SK-N-SH (cell line): ENCODE measurements around the gene PSD2. TPM values are rescaled to one million over a fixed set of nuclear protein-coding genes. Genes with fewer than 3 reads are reported as not detected.

Experiments used
- CTCF ChIA-PET: fragments of 300-600, 350-600 bp; formaldehyde crosslinking; extraction: SDS; loops from one replicate; lab custom pipeline; 2021; lab: Yijun Ruan, JAX
- POLR2A ChIA-PET: fragments of 350-600 bp; sonication (Branson Sonifier 250); formaldehyde crosslinking; extraction: SDS; loops from one replicate; lab custom pipeline; 2020; ENCODE audit warnings: antibody characterized with exemption, inconsistent platforms; lab: Yijun Ruan, JAX
- DNase-seq: peaks from one replicate; pipeline ENCODE4 v3.0.0; 2012
- H2AFZ ChIP-seq: fragments of 200-600 bp; sonication (generic); 2 replicates; pipeline ENCODE4 v1.8.1; 2016; ENCODE audit warnings: antibody characterized with exemption, mild to moderate bottlenecking, low read depth
- H3F3A ChIP-seq: fragments of 200-600 bp; sonication (generic); replicated peaks from 2 replicates; pipeline ENCODE3; 2016; ENCODE audit warnings: antibody characterized with exemption, mild to moderate bottlenecking; ENCODE audit not compliant: insufficient read depth
- H3K27ac ChIP-seq, 2 experiments: fragments of 200-500 bp in 1 of 2; fragments of 200-600 bp in 1 of 2; sonication (Bioruptor generic) in 1 of 2; sonication (generic), shearing (Covaris generic) in 1 of 2; 2 replicates each; pipeline versions ENCODE4 v1.5.1 to v1.6.1; 2014 to 2016; ENCODE audit warnings: low read depth in 2 of 2, inconsistent platforms in 1 of 2, low read length in 1 of 2, mild to moderate bottlenecking in 1 of 2, mixed read lengths in 1 of 2
- H3K27me3 ChIP-seq: fragments of 200-600 bp; sonication (generic), shearing (Covaris generic); 2 replicates; pipeline ENCODE4 v1.6.1; 2016; ENCODE audit warnings: mixed run types; ENCODE audit not compliant: insufficient read depth
- H3K36me3 ChIP-seq, 2 experiments: fragments of 200-500 bp in 1 of 2; fragments of 200-600 bp in 1 of 2; sonication (Bioruptor generic) in 1 of 2; sonication (generic) in 1 of 2; replicated peaks in 1 of 2; 2 replicates each; pipeline versions ENCODE3 to v1.5.1; 2014 to 2016; ENCODE audit warnings: low read length in 1 of 2, mild to moderate bottlenecking in 1 of 2; ENCODE audit not compliant: insufficient read depth in 2 of 2, control insufficient read depth in 1 of 2
- H3K4me1 ChIP-seq, 2 experiments: fragments of 200-500 bp in 1 of 2; fragments of 200-600 bp in 1 of 2; sonication (Bioruptor generic) in 1 of 2; sonication (generic), shearing (Covaris generic) in 1 of 2; 2 replicates each; pipeline versions ENCODE4 v1.5.1 to v1.6.1; 2014 to 2016; ENCODE audit warnings: low read depth in 1 of 2, low read length in 1 of 2, mixed run types in 1 of 2; ENCODE audit not compliant: insufficient read depth in 2 of 2, control insufficient read depth in 1 of 2
- H3K4me2 ChIP-seq: fragments of 200-600 bp; sonication (generic), shearing (Covaris generic); 2 replicates; pipeline ENCODE4 v1.6.1; 2017; ENCODE audit warnings: mixed run types
- H3K4me3 ChIP-seq, 2 experiments: fragments of 200-500 bp in 1 of 2; fragments of 200-600 bp in 1 of 2; sonication (Bioruptor generic) in 1 of 2; sonication (generic), shearing (Covaris generic) in 1 of 2; 2 replicates each; pipeline versions ENCODE4 v1.5.1 to v1.8.1; 2014 to 2016; ENCODE audit warnings: low read depth in 2 of 2, inconsistent platforms in 1 of 2, low read length in 1 of 2, mild to moderate bottlenecking in 1 of 2, mixed read lengths in 1 of 2, moderate library complexity in 1 of 2
- H3K79me2 ChIP-seq: fragments of 200-600 bp; sonication (generic); 2 replicates; pipeline ENCODE4 v1.8.1; 2017; ENCODE audit warnings: mild to moderate bottlenecking; ENCODE audit not compliant: insufficient read depth
- H3K9ac ChIP-seq: fragments of 200-600 bp; sonication (generic); 2 replicates; pipeline ENCODE4 v1.6.1; 2017; ENCODE audit warnings: mixed run types
- H3K9me2 ChIP-seq: fragments of 200-600 bp; sonication (generic); 2 replicates; pipeline ENCODE4 v1.6.1; 2017; ENCODE audit warnings: mixed run types
- H3K9me3 ChIP-seq: fragments of 200-600 bp; sonication (generic); 2 replicates; pipeline ENCODE4 v1.6.1; 2017; ENCODE audit warnings: mixed run types, mild to moderate bottlenecking, moderate library complexity
- H4K20me1 ChIP-seq: fragments of 200-600 bp; sonication (generic); 2 replicates; pipeline ENCODE4 v1.6.1; 2017; ENCODE audit warnings: mild to moderate bottlenecking, mixed run types; ENCODE audit not compliant: insufficient read depth
- CHD2 ChIP-seq: fragments of 150-350 bp; IDR thresholded peaks from 2 replicates; pipeline ENCODE4 v1.6.1; 2018; ENCODE audit warnings: low read length; ENCODE audit not compliant: partially characterized antibody
- CTCF ChIP-seq: fragments of 200-600 bp; sonication (generic); IDR thresholded peaks from 2 replicates; pipeline ENCODE4 v1.6.1; 2017; ENCODE audit warnings: antibody characterized with exemption, mild to moderate bottlenecking, moderate library complexity
- EP300 ChIP-seq, 2 experiments: IDR thresholded peaks; 2 replicates each; pipeline versions ENCODE4 v1.4.0 to v1.6.1; 2012; ENCODE audit warnings: borderline replicate concordance in 1 of 2, low read depth in 1 of 2, low read length in 1 of 2
- FOXM1 ChIP-seq: IDR thresholded peaks from 2 replicates; pipeline ENCODE4 v1.4.0; 2012; ENCODE audit warnings: low read depth, mild to moderate bottlenecking
- GATA2 ChIP-seq: sonication (generic); formaldehyde crosslinking; IDR thresholded peaks from 2 replicates; pipeline ENCODE4 v1.5.0; 2020; ENCODE audit warnings: mild to moderate bottlenecking, missing genetic modification reagents
- IRF3 ChIP-seq: fragments of 150-350 bp; IDR thresholded peaks from 2 replicates; pipeline ENCODE4 v1.6.1; 2016; ENCODE audit warnings: mild to moderate bottlenecking, low read depth, low read length
- JUND ChIP-seq: IDR thresholded peaks from 2 replicates; pipeline ENCODE4 v1.4.0; 2012
- MAX ChIP-seq: IDR thresholded peaks from 2 replicates; pipeline ENCODE4 v1.4.0; 2012; ENCODE audit warnings: low read depth
- MEF2A ChIP-seq: IDR thresholded peaks from 2 replicates; pipeline ENCODE4 v1.4.0; 2012; ENCODE audit warnings: low read depth, borderline replicate concordance
- MXI1 ChIP-seq: IDR thresholded peaks from 2 replicates; pipeline ENCODE4 v1.6.1; 2012; ENCODE audit warnings: mild to moderate bottlenecking, low read depth, low read length, improper control_type of control experiment
- NRF1 ChIP-seq: IDR thresholded peaks from 2 replicates; pipeline ENCODE4 v1.6.1; 2012; ENCODE audit warnings: low read depth, mild to moderate bottlenecking, low read length
- PBX3 ChIP-seq: IDR thresholded peaks from 2 replicates; pipeline ENCODE4; 2012
- RAD21 ChIP-seq: IDR thresholded peaks from 2 replicates; pipeline ENCODE4 v1.6.1; 2012; ENCODE audit warnings: mild to moderate bottlenecking, low read length
- RCOR1 ChIP-seq: fragments of 150-350 bp; IDR thresholded peaks from 2 replicates; pipeline ENCODE4 v1.6.1; 2017; ENCODE audit warnings: antibody characterized with exemption, low read length
- REST ChIP-seq: IDR thresholded peaks from 2 replicates; pipeline ENCODE4 v1.6.1; 2012; ENCODE audit warnings: mild to moderate bottlenecking, low read depth, low read length, moderate library complexity
- RFX5 ChIP-seq: IDR thresholded peaks from 2 replicates; pipeline ENCODE4 v1.6.1; 2012; ENCODE audit warnings: mild to moderate bottlenecking, improper control_type of control experiment, low read length
- RXRA ChIP-seq: IDR thresholded peaks from 2 replicates; pipeline ENCODE4 v1.4.0; 2012; ENCODE audit warnings: low read depth, mild to moderate bottlenecking, borderline replicate concordance
- SMC3 ChIP-seq: IDR thresholded peaks from 2 replicates; pipeline ENCODE4 v1.6.1; 2012; ENCODE audit warnings: low read depth, low read length, improper control_type of control experiment
- USF1 ChIP-seq: IDR thresholded peaks from 2 replicates; pipeline ENCODE4 v1.4.0; 2012; ENCODE audit warnings: low read depth, borderline replicate concordance
- YY1 ChIP-seq: IDR thresholded peaks from 2 replicates; pipeline ENCODE4 v1.4.0; 2012; ENCODE audit warnings: low read depth, mild to moderate bottlenecking
- WGBS: methylation state at CpG from one replicate; pipeline ENCODE4 v1.1.6; 2017; ENCODE audit warnings: low lambda C conversion rate; 5-methylcytosine and 5-hydroxymethylcytosine counted together
- polyA plus RNA-seq, 3 experiments: library from polyadenylated mRNA; depleted of rRNA; stranded (reverse); fragments of >200 nt; gene quantifications; 2 replicates each; pipeline ENCODE4 v1.2.3, GENCODE V29; 2012

The PSD2 gene
- polyA plus RNA-seq, 1 of the 3 experiments (the other 2 are of a cell fraction) = 0.15 TPM

- no peaks in the 10 kb centered on the region for H3F3A ChIP-seq
- DNase-seq = no peak
- no peaks in the 10 kb centered on the region for H3K27me3 ChIP-seq
- peaks cover 0 to 2% of the 10 kb centered on the region in 2 experiments; a peak in 1 of 4 replicates for H3K4me1 ChIP-seq
- no peaks in the 10 kb centered on the region for H3K79me2 ChIP-seq
- H2AFZ ChIP-seq = no peak overlapping the region
- no peaks in the 10 kb centered on the region for H3K9me3 ChIP-seq
- no peak overlapping the region for H3K9ac ChIP-seq
- CTCF ChIA-PET = interaction anchor here (0.9 to 17.2 kb wide), 10 partner anchors 10 to 283 kb away, joined by 3 to 225 read pairs (median 10); no protein-coding TSS in a partner anchor
- TF ChIP-seq IRF3 (no peak), RCOR1 (no peak), JUND (no peak), PBX3 (no peak), MAX (no peak), MEF2A (no peak), FOXM1 (no peak), RFX5 (no peak), RXRA (no peak), SMC3 (no peak), CTCF (no peak), GATA2 (CRISPR knock-in tag) (no peak), EP300 (IDR thresholded peaks at IDR 0.05; ENCODE audit: borderline replicate concordance in 1 of 2, low read depth in 1 of 2, low read length in 1 of 2) (no peak), NRF1 (no peak)
- H4K20me1 ChIP-seq = no peaks in the 10 kb centered on the region
- POLR2A ChIA-PET = no interaction called here
- WGBS = 90% methylated on average over 2 of the region's 2 CpGs
- no peak overlapping the region for H3K4me2 ChIP-seq
- H3K9me2 ChIP-seq = no peaks in the 10 kb centered on the region
- no peaks in the 10 kb centered on the region for H3K36me3 ChIP-seq
- no peak overlapping the region for H3K27ac ChIP-seq
- H3K4me3 ChIP-seq = no peak overlapping the region
Observed at GRCh38 chr5:139862313-139862712, 66.7 kb downstream of the PSD2 start.

- ChIA-PET CTCF (interaction anchor here (0.7 to 17.2 kb wide), 26 partner anchors 8 to 283 kb away, joined by 3 to 225 read pairs (median 5); partner anchors contain the start of gene PSD2), POLR2A (no interaction called here)
- Histone ChIP-seq H3K9me3 (no peaks in the 10 kb centered on the region), H4K20me1 (no peaks in the 10 kb centered on the region), H3K36me3 (no peaks in the 10 kb centered on the region), H3K27ac (no peak overlapping the region), H3K79me2 (no peaks in the 10 kb centered on the region), H3K4me3 (no peak overlapping the region), H2AFZ (no peak overlapping the region)
- 100% methylated on average over 2 of the region's 2 CpGs for WGBS
- TF ChIP-seq REST (no peak), CHD2 (no peak), YY1 (no peak), RAD21 (no peak), USF1 (no peak), MXI1 (no peak)
- TF ChIP-seq, all 33 proteins: peak for 0
- H3K9me2 ChIP-seq = no peaks in the 10 kb centered on the region
- H3K4me2 ChIP-seq = no peak overlapping the region
- no peak for DNase-seq
- H3K4me1 ChIP-seq = peaks cover 0 to 2% of the 10 kb centered on the region in 2 experiments; a peak in 1 of 4 replicates
- H3K9ac ChIP-seq = no peak overlapping the region
- no peaks in the 10 kb centered on the region for H3F3A ChIP-seq
- no peaks in the 10 kb centered on the region for H3K27me3 ChIP-seq
Observed at GRCh38 chr5:139862803-139863202, 67.2 kb downstream of the PSD2 start.
